GM21786 (cell line): ENCODE results near the gene HDAC1.

Experiments
- ATAC-seq: cut with Tn5 transposase; IDR thresholded peaks from one replicate; pipeline ENCODE4 v1.9.1; 2021; ENCODE audit not compliant: unreplicated experiment

HDAC1 gene

GRCh38 chr1:32321712-32322291, 29.9 kb downstream of the HDAC1 start:
- no peak for ATAC-seq

- no peak for ATAC-seq
Measured at GRCh38 chr1:32327204-32327603, 35.3 kb downstream of the HDAC1 start.

- ATAC-seq = no peak
Measured at GRCh38 chr1:32329931-32330466, 38.1 kb downstream of the HDAC1 start.

GRCh38 chr1:32330558-32331151, 38.8 kb downstream of the HDAC1 start:
- ATAC-seq = no peak

- no peak for ATAC-seq
Measured at GRCh38 chr1:32331549-32331948, 39.7 kb downstream of the HDAC1 start.

- no peak for ATAC-seq
Measured at GRCh38 chr1:32332290-32333079, 40.6 kb downstream of the HDAC1 start.

GRCh38 chr1:32333251-32333963, 41.5 kb downstream of the HDAC1 start:
- no peak for ATAC-seq

GRCh38 chr1:32334274-32334861, 42.5 kb downstream of the HDAC1 start:
- no peak for ATAC-seq

GRCh38 chr1:32334864-32335534, 43.1 kb downstream of the HDAC1 start:
- no peak for ATAC-seq

- ATAC-seq = no peak
Measured at GRCh38 chr1:32335535-32335789, 43.6 kb downstream of the HDAC1 start.

GRCh38 chr1:32335790-32336590, 44.1 kb downstream of the HDAC1 start, which contains the start of gene MARCKSL1:
Gene MARCKSL1, minus strand, starts transcription at chr1:32336233. Its CDS starts 200 bp downstream, at chr1:32336033.
- ATAC-seq = peak; percentile 24

- ATAC-seq = no peak
Measured at GRCh38 chr1:32336591-32336932, 44.7 kb downstream of the HDAC1 start.

- peak; percentile 36 for ATAC-seq
Measured at GRCh38 chr1:32336963-32337675, 45.2 kb downstream of the HDAC1 start.

- peak; percentile 24 for ATAC-seq
Measured at GRCh38 chr1:32337855-32338636, 46.2 kb downstream of the HDAC1 start.

- no peak for ATAC-seq
Measured at GRCh38 chr1:32338637-32339145, 46.8 kb downstream of the HDAC1 start.

GRCh38 chr1:32339363-32339978, 47.6 kb downstream of the HDAC1 start:
- ATAC-seq = peak; percentile 27

- no peak for ATAC-seq
Measured at GRCh38 chr1:32341186-32341757, 49.4 kb downstream of the HDAC1 start.
